ENCODE data around the gene BLCAP. TPM values are rescaled to one million over a fixed set of nuclear protein-coding genes. Genes with fewer than 3 reads are reported as not detected.

The BLCAP gene
- total RNA-seq, 1 experiment from 2014 or later, result 54.3 TPM

GRCh38 chr20:37574199-37574890, 46.7 kb upstream of the BLCAP start:
- Histone ChIP-seq H3K79me2 (ENCODE audit: insufficient read depth, low read length) (no peaks in the 10 kb centered on the region), H3K27ac (ENCODE audit: insufficient read length, low read depth, low read length) (no peak overlapping the region), H3K9ac (ENCODE audit: extremely low read depth, insufficient read length, low read length) (no peak overlapping the region), H3K18ac (ENCODE audit: insufficient read length, low read depth, low read length) (no peak overlapping the region), H3K9me3 (ENCODE audit: control insufficient read depth, low read depth, low read length) (no peaks in the 10 kb centered on the region), H3T11ph (ENCODE audit: low read length) (no peak overlapping the region), H2AFZ (ENCODE audit: low read length) (no peak overlapping the region), H2AK5ac (ENCODE audit: insufficient read length, low read length) (no peak overlapping the region), H2BK120ac (ENCODE audit: low read depth, low read length, poor library complexity, severe bottlenecking) (no peak overlapping the region), H4K8ac (replicated peaks; ENCODE audit: insufficient read length, low read depth, low read length) (no peak overlapping the region), H4K5ac (ENCODE audit: insufficient read length, low read depth, low read length) (no peak overlapping the region), H3K4ac (ENCODE audit: low read depth, low read length) (no peak overlapping the region), H2BK15ac (ENCODE audit: low read depth, low read length) (no peak overlapping the region), H2BK5ac (ENCODE audit: insufficient read length, low read length) (no peak overlapping the region), H3K23me2 (ENCODE audit: insufficient read length, low read depth, low read length, poor library complexity, severe bottlenecking) (no peaks in the 10 kb centered on the region), H3K23ac (ENCODE audit: insufficient read length, low read depth, low read length) (no peak overlapping the region), H2BK12ac (ENCODE audit: insufficient read length, low read depth, low read length) (no peak overlapping the region), H3K14ac (ENCODE audit: insufficient read depth, low read length) (no peak overlapping the region), H4K91ac (ENCODE audit: insufficient read length, low read depth, low read length) (no peak overlapping the region), H3K27me3 (ENCODE audit: insufficient read depth, low read length) (no peaks in the 10 kb centered on the region), H3K79me1 (ENCODE audit: insufficient read depth, low read depth, low read length, poor library complexity, severe bottlenecking) (no peaks in the 10 kb centered on the region), H3K56ac (ENCODE audit: insufficient read length, low read depth, low read length) (no peak overlapping the region), H4K20me1 (ENCODE audit: control insufficient read depth, insufficient read depth, insufficient read length) (no peaks in the 10 kb centered on the region), H2BK20ac (ENCODE audit: low read depth, low read length, poor library complexity, severe bottlenecking) (no peak overlapping the region), H3K4me2 (ENCODE audit: insufficient read depth, insufficient read length, low read length) (no peak overlapping the region), H3K4me1 (ENCODE audit: insufficient read depth, low read length) (no peaks in the 10 kb centered on the region; the same call in 1 of the 2 replicates)
- Mint-ChIP-seq H3K4me1 (peaks cover 10 to 20% of the 10 kb centered on the region in 2 experiments), H3K27ac (no peak overlapping the region), H3K4me3 (peak overlapping the region in 1 of 2 experiments; percentile 22; a peak in 1 of 5 replicates), H3K36me3 (ENCODE audit: insufficient read depth in 1 of 3, low read depth in 3 of 3) (no peaks in the 10 kb centered on the region; a peak in 1 of 7 replicates), H3K27me3 (ENCODE audit: low read depth) (peaks cover 5% of the 10 kb centered on the region), H3K9me3 (no peaks in the 10 kb centered on the region; a peak in 1 of 5 replicates)
- WGBS (ENCODE audit: extremely low coverage, insufficient read length, low lambda C conversion rate), result no CpG with 5 or more reads among the region's 5 CpGs
- no peak for TF ChIP-seq CTCF (conservative IDR thresholded peaks at IDR 0.05)
- DNase-seq, result peak; percentile 17
